Sciatic nerve (tissue), 2 donors: ENCODE data around the gene SCNN1G. TPM values are rescaled to one million over a fixed set of nuclear protein-coding genes. Genes with fewer than 3 reads are reported as not detected.

Source experiments
- ATAC-seq: fragments of 200-7000 bp; cut with Tn5 transposase; one replicate; pipeline ENCODE4 v1.9.1; 2020; ENCODE audit warnings: mild to moderate bottlenecking, moderate library complexity
- DNase-seq: peaks from one replicate; pipeline ENCODE4 v3.0.0-alpha.2; 2020; ENCODE audit warnings: low spot score
- intact Hi-C: fragments of 100-400 bp; cut with DNase I; formaldehyde crosslinking; loops from one replicate; pipeline ENCODE4 v1.14.2; 2022
- total RNA-seq: library from RNA; stranded (reverse); fragmentation: NEBNext Ultra II Directional; extraction: Animal tissue kit (Norgen Biotek cat#: 25700); gene quantifications from one replicate; pipeline ENCODE4 v1.2.1, GENCODE V29; 2021
- donor health status: DM: no; HTN: no; CAD: no.
- donor health status: DM: no; HTN: no; CAD: no.

SCNN1G gene
- total RNA-seq, 1 donor from 2014 or later = not detected

DNA sequence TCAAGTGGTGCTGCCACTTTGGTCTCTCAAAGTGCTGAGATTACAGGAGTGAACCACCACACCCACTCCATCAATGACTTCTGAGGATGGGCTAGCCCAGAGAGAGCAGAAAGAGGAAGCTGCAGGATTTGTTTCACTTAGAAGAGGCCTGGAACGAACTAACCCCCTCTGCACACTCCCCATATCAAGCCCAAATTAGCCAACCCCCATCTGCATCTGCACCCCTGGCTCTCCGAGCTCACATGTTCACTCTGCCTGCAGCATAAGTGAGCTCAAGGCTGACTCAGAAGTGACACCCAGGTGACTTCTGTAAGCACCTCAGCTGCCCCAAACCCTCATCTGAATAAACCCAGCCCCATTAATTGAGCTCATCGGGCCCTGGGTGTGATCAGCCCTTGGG lies 4.8 kb downstream of the SCNN1G start:
- DNase-seq (no peak), ATAC-seq (no peak)
- intact Hi-C loops = no loop called here

DNA sequence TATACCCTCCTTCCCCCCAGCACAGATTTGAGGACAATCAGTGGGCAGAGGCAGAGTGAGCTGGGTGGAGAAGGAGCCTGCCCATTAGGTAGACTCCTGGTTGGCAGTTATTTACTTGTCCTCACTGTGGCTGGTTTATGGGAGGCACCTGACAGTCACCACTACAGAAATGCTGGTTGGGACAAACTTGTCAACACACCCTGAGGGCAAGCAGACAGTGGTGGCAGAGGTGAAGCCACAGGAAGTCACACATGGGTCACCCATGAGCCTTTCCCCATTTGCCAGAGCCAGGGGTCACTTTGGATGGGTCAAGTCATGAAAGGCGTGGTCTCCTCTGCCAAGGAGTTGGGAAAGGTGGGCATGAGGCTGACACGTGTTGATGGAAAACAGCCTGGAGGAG lies 6.4 kb downstream of the SCNN1G start:
- DNase-seq = no peak
- no peak for ATAC-seq
- intact Hi-C loops = no loop called here

DNA sequence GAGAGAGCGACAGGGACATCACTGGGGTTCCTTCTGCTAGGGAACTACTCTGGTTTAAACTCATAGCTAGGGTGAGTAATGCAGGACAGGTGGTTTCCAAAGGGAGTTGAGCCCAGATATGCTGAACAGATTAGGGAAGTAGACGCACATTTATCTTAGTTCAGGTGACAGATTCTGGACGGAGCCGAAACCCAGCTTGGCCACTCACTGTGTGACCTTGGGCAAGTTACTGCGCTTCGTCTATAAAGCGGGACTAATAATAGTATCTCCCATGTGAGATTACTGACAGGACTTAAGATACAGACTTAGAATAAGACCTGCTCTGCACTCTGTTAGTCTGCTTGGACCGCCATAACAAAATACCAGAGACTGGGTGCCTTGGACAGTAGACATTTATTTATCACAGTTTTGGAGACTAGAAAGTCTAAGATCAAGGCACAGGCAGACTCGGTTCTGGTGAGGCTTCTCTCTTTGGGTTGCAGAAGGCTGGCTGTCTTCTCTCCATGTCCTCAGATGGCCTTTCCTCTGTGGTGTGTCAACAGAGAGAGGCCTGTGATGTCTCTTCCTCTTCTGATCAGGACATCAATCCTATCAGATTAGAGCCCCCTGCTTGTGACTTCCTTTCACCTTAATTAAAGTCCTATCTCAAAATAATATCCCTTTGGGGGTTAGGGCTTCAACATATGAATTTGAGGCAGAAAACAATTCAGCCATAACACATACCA lies 12.1 kb downstream of the SCNN1G start:
- no peak for DNase-seq
- intact Hi-C loops = no loop called here
- no peak for ATAC-seq

DNA sequence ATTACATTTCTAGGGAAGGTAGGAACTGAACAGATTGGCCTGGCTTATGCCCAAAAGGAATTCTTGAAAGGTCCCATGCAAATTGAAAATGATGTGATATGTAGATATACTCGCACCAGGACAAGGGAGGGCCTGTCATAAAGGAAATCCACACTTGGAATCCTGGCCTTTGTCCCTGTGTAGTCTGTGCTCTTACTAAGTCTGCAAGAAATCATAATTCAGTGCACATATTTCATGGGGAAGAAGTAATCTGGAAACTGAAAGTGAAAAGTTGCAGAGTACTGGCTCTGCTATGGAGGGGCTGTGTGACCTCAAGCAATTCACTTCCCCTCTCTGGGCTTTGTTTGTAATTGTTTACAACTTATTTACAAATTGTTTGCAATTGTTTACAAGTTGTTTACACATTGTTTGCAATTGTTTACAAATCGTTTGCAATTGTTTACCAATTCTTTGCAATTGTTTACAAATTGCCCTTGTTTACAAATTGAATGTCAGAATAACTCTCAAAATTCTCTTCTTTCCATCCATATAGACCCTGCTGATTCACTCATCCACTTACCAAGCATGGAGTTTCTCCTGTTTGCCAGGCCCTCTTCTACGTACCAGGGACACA lies 12.9 kb downstream of the SCNN1G start:
- DNase-seq = no peak
- intact Hi-C loops = no loop called here
- ATAC-seq = no peak

DNA sequence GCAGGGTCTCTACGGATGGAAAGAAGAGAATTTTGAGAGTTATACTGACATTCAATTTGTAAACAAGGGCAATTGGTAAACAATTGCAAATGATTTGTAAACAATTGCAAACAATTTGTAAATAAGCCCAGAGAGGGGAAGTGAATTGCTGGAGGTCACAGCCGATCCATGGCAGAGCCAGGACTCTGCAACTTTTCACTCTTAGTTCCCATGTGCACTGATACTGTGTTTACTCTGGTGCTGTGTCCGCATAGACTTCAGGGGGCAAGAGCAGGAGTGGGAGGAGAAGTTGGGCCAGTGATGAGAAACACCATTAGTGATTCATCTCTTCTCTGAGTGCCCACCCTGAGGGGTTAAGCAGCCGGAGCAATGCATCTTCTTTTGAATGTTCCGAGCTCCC lies 14.0 kb downstream of the SCNN1G start:
- no peak for ATAC-seq
- intact Hi-C loops = no loop called here
- DNase-seq = no peak

DNA sequence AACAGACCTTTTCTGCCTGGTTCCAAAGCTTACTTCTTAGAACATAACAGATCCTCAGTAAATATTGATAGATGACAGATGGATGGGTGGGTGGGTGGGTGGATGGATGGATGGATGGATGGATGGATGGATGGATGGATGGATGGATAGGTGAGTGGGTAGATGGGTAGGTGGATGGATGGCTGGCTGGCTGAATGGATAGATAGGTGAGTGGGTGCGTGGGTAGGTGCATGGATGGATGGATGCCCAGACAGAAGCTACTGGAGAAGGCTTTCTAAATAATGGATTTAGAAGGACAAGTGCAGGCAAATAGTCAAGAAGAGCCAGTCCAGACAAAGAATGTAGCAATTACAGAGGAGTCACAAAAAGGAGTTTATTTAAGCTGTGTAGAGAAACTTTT lies 19.6 kb downstream of the SCNN1G start:
- DNase-seq = no peak
- ATAC-seq = no peak
- intact Hi-C loops = no loop called here

DNA sequence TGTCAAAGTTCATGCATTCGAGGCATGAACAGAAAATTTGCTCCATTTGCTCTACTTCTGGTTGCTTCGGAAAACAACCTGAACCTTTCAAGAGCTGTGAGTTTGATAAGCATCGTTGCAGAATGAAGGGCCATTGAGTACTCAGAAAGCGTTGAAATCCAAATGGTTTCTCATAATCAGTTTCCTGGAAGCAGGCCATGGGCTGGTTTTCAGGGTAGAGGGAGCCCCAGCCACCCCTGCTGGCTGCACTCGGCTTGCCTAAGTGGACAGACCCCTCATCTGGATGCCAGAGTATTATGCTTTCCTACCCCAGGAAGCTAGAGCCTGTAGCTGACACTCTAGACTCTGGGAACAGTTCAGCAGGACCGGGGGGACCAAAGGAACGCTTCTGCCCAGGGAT lies 24.4 kb downstream of the SCNN1G start:
- no peak for DNase-seq
- ATAC-seq = no peak
- intact Hi-C loops = no loop called here

DNA sequence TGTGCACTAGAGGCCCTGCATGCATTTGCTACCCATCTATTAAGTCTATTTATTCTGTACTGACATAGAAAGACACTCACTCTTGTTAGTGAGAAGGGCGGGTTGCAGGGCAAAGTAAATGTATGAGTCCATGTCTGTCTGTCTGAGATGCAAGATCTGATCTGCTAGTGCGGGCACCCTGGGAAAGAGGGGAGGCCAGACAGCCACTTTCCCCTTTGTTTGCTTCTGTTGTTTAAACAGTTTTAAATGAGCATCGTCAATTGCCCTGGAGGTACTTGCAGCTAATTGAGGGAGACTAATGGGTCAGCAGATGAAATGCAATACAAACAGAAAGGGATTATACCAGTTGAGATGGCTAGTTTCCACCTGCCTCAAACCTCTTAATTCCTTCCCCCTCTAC lies 24.9 kb downstream of the SCNN1G start:
- no peak for DNase-seq
- intact Hi-C loops = no loop called here
- ATAC-seq = no peak

DNA sequence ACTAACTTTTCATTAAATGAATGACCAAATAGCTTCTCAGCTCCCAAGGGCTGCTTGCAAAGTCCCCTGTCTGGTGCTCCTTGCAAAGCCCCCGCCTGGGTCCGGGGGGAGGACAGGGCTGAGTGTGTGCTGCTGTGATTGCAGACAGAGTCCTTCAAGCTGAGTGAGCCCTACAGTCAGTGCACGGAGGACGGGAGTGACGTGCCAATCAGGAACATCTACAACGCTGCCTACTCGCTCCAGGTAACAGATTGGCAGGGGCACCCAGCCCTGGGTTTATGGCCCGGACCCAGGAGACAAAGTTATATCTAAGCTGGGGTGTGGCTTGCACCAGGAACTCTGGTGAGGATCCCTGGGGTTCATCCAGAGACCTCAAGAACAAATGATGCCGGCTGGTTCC lies 27.1 kb downstream of the SCNN1G start:
- intact Hi-C loops = no loop called here
- ATAC-seq = no peak

DNA sequence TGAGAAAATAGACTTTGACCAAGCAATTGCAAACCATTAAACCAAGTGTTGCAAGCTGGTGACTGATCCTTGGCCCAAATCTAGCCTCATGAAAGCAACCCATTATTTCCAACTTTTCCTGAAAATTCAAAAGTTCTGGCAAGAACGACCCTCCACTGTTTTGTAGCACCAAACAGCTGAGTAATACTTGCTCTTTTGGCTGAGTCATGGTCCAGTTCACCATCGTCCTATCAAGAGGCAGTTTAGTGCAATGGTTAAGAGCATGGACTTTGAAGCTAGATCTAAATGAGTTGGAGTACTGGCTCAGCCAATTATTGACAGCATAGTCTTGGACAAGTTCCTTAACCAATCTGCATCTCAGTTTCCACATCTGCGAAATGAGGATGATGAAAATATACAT lies 31.3 kb downstream of the SCNN1G start:
- DNase-seq = no peak
- ATAC-seq = no peak
- intact Hi-C loops = no loop called here

More for the DNA sequence above, 27.1 kb downstream of the SCNN1G start:
- DNase-seq = no peak

DNA sequence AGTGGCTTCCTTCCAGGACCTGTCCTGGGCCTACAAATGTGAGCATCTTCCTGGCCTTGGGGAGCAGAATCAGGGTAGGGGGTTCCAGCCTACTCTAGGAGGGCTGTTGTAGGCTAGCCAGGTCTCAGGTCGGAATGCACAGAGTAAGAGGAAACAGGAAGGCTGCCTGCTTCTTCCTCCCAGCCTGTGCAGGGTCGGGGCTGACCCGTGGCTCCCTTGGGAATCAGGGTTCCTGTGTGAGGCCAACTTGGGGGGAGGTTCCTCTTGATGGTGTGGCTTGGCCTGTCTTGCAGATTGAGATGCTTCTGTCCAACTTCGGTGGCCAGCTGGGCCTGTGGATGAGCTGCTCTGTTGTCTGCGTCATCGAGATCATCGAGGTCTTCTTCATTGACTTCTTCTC lies 32.3 kb downstream of the SCNN1G start:
- intact Hi-C loops = no loop called here
- no peak for ATAC-seq
- no peak for DNase-seq

DNA sequence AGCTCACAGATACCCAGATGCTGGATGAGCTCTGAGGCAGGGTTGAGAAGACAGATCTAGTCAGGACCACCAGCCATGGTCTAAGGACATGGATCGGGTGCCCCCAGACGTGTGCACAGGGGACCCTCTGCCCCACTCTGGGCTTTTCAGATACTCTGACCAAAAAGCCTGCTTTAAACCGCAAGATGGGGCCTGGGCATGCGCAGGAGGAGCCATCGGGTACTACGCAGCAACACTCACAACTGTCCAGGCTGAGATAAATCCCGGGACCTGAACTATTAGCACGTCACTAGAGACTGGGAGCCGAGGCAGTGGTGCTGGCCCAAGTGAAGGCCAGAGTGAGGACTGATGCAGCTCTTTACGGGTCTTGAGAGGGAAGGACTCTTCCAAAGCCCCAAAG lies 32.9 kb downstream of the SCNN1G start:
- intact Hi-C loops = no loop called here
- ATAC-seq = no peak

DNA sequence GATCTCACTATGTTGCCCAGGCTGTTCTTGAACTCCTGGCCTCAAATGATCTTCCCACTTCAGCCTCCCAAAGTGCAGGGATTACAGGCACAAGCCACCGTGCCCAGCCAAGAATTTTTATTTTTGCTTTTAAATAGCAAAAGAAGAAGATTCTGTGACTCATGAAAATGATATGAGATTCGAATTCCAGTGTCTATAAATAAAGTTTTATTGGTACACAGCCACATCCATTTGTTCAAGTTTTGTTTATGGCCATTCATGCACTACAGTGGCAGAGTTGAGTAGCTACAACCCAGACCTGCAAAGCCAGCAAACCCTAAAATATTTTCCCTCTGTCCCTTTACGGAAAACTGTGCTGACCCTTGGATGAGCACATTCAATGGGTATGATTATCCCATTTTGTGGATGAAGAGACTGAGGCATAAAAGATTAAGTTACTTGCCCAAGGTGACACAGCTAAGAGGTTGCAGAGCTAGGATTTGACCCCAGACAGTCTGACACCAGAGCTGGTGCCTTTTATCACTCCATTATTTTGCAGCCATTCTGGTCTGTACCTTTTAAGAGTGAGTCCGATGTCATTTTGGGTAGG lies 34.2 kb downstream of the SCNN1G start:
- ATAC-seq (no peak), DNase-seq (no peak)
- intact Hi-C loops = no loop called here

More for the DNA sequence above, 32.9 kb downstream of the SCNN1G start:
- DNase-seq = no peak

DNA sequence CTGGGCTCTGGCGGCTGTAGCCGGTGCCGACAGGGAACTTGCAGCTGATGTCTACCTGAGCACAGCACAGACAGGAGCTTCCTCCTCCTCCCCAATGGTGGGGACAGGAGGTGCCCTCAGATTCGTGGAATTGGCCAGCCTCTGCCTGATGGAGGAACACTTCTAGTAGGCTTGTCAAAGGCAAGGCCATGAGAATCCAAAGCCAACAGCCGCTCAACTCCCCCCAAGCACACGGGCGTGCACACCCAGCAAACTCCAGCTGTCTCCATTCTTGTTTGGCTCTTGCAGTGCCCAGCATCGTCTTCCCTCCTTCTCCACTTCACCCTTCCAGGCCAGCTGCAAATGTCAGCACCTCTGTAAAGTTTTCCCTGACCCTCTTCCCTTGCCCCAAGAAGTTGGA lies 35.1 kb downstream of the SCNN1G start:
- DNase-seq (no peak), ATAC-seq (no peak)
- intact Hi-C loops = no loop called here

DNA sequence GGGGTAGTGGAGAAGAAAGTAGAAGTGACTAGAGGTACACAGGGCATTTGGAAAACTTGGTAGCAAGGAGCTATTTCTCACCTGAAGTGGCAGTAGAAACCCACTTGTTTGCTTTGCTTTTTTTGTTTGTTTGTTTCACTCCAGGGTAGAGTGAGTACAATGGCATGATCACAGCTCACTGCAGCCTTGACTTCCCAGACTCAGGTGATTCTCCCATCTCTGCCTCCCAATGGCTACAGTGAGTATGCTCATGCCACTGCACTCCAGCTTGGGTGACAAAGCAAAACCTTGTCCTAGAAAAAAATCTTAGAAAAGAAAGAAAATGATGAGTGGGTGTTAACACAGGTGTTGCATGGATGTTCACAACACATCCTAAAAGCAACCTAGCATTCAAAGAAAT lies 40.4 kb downstream of the SCNN1G start:
- DNase-seq (no peak), ATAC-seq (no peak)
- intact Hi-C loops = no loop called here

DNA sequence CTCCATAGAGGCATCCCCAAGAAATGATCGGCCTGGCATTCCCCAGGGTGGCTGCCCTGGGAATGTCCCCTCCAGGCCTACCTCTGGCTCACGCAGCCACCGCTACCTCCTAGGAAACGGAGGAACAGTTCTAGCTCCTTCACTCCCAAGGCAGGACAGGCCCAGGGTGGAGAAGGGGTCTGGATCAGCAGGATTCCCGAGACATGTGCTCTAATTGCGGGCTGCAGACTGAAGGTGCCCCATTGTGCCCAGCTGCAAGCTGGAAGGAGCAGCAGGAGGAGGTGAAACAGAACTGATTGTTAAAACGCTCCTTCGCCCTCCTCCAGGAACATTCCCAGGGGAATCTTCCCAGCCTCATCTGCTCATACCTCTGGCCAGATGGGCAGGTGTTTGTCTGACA lies 40.8 kb downstream of the SCNN1G start:
- DNase-seq (no peak), ATAC-seq (no peak)
- intact Hi-C loops = no loop called here

DNA sequence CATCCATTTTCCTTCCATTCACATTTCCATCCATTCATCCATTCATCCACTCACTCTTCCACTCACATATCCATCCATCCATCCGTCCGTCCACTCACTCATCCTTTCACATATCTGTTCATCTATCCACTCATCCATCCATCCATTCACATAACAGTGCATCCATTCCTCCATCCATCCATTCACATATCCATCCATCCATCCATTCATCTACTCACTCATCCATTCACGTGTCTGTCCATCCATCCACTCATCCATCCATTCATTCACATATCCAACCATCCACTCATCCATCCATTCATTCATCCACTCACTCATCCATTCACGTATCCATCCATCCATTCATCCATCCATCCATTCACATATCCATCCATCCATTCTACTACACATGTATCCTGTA lies 42.6 kb downstream of the SCNN1G start:
- intact Hi-C loops = no loop called here
- DNase-seq (no peak), ATAC-seq (no peak)

DNA sequence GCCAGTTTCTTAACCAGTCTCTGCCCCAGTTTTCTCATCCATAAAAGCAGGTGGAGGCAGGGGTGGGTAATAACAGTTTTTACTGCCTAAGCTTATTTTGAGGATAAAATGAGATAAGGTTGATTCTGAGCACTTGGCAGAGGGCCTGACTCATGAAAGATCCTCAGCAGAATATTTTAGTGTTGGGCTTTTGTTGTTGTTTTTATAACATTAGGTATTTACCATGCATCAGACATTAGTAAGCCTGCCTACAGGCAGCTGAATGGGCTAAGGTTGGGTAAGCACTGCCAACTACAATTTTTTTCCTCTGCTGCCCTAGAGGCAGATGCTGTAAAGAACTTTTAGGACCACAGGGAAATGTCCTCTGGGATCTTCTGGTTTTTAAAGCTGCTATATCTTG lies 43.1 kb downstream of the SCNN1G start:
- DNase-seq (no peak), ATAC-seq (no peak)
- intact Hi-C loops = no loop called here

DNA sequence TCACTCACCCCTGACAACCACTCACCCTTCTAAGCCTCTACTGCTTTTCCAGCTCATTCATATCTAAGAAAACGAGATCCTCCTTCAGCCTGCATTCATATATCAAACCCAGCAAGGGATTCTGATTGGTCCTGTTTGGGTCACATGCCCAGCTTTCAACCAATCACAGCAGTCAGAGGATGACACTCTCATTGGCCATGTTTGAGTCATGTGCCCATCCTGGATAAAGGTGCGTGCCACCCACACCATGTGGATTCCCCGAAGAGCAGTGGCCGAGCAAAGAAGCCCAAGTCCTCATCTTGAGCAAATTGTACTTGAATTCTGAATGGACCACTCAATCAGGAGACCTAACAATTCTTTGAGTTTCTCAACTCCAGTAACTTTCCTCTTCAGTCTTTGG lies 45.0 kb downstream of the SCNN1G start:
- DNase-seq = no peak
- ATAC-seq = no peak
- intact Hi-C loops = no loop called here

DNA sequence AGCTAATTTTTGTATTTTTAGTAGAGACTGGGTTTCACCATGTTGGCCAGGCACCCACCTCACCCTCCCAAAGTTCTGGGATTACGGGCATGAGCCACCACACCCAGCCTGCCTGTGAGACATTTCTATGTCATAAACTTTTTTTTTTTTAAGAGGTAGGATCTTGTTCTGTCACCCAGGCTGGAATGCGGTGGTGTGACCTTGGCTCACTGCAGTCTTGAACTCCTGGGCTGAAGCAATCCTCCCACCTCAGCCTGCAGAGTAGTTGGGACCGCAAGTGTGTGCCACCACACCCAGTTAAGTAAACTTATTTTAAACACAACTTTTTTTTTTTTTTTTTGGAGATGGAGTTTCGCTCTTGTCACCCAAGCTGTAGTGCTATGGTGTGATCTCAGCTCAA lies 47.2 kb downstream of the SCNN1G start:
- ATAC-seq (no peak), DNase-seq (no peak)

DNA sequence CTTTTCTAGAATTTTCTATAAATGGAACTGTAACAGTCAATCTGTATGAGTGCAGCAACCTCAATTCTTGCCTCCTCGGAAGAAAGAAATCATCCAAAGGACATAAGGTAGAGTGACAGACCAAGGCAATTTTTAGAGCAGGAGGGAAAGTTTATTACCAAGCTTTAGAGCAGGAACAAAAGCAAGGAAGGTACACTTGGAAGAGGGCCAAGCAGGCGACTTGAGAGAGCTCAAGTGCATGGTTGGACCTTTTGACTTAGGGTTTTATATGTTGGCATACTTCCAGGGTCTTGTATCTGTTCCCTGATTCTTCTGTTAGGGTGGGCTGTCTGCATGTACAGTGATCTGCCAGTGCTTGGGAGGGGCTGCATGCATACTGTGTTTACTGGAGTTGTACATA lies 50.3 kb downstream of the SCNN1G start:
- DNase-seq = no peak

More for the DNA sequence above, 47.2 kb downstream of the SCNN1G start:
- intact Hi-C loops = no loop called here

More for the DNA sequence above, 50.3 kb downstream of the SCNN1G start:
- ATAC-seq = no peak
- intact Hi-C loops = no loop called here
